Measurements from ENCODE around the gene UBE2G2. TPM values are rescaled to one million over a fixed set of nuclear protein-coding genes. Genes with fewer than 3 reads are reported as not detected.

UBE2G2 gene
- total RNA-seq, 4 donors from 2014 or later: 40.8 to 78.0 (median 60.5) TPM

- Histone ChIP-seq H3K27me3 (no peaks in the 10 kb centered on the region), H3K27ac (peak overlapping the region in 1 of 4 donors; percentile 22), H3K4me3 (peak overlapping the region in 3 of 4 donors; percentile 10 to 39 (median 23)), H3K9me3 (no peaks in the 10 kb centered on the region), H3K36me3 (peaks cover 0 to 11% (median 4%) of the 10 kb centered on the region in 4 donors), H3K4me1 (peaks cover 16 to 47% (median 41%) of the 10 kb centered on the region in 4 donors)
- intact Hi-C loops (cut with DNase I; ENCODE audit: low total_unique reads): no loop called here
- no peak for DNase-seq
- no peak for TF ChIP-seq POLR2A (IDR thresholded peaks at IDR 0.05)
- in situ Hi-C loops (cut with MboI; ENCODE audit: low pct_ligation_motif_present in 1 of 4, low pct_unique_long_range_greater_than_20kb in 1 of 4, low sequenced_read_pairs in 3 of 4): no loop called here
- WGBS, 2 donors (ENCODE audit: low coverage in 1 of 2): 24% methylated on average over 1 of the region's 1 CpG; no CpG with 5 or more reads in 1 of the 2 donors
Measured at GRCh38 chr21:44846224-44846484, 44.5 kb upstream of the UBE2G2 start.

GRCh38 chr21:44845418-44846223, 44.0 kb upstream of the UBE2G2 start:
- WGBS, 2 donors (ENCODE audit: low coverage in 1 of 2): 7% methylated on average over 28 of the region's 34 CpGs; no CpG with 5 or more reads in 1 of the 2 donors
- intact Hi-C loops (cut with DNase I; ENCODE audit: low total_unique reads) (no loop called here), in situ Hi-C loops (cut with MboI; ENCODE audit: low pct_ligation_motif_present in 1 of 4, low pct_unique_long_range_greater_than_20kb in 1 of 4, low sequenced_read_pairs in 3 of 4) (no loop called here)
- H3K27me3 ChIP-seq: no peaks in the 10 kb centered on the region
- no peaks in the 10 kb centered on the region for H3K9me3 ChIP-seq
- peak overlapping the region in 1 of 4 donors; percentile 22 for H3K27ac ChIP-seq
- TF ChIP-seq CTCF (IDR thresholded peaks at IDR 0.05) (peak in 3 of 5 experiments; percentile 13 to 25 (median 19)), POLR2A (IDR thresholded peaks at IDR 0.05) (no peak)
- H3K36me3 ChIP-seq: peaks cover 0 to 6% (median 2%) of the 10 kb centered on the region in 4 donors
- peaks cover 16 to 42% (median 39%) of the 10 kb centered on the region in 4 donors for H3K4me1 ChIP-seq
- peak; percentile 68 for DNase-seq
- peak overlapping the region in 3 of 4 donors; percentile 10 to 39 (median 23) for H3K4me3 ChIP-seq

- no peaks in the 10 kb centered on the region for H3K36me3 ChIP-seq
- H3K4me1 ChIP-seq: peaks cover 16 to 30% (median 29%) of the 10 kb centered on the region in 4 donors
- no peaks in the 10 kb centered on the region for H3K27me3 ChIP-seq
- intact Hi-C loops (cut with DNase I; ENCODE audit: low total_unique reads) (no loop called here), in situ Hi-C loops (cut with MboI; ENCODE audit: low pct_ligation_motif_present in 1 of 4, low pct_unique_long_range_greater_than_20kb in 1 of 4, low sequenced_read_pairs in 3 of 4) (no loop called here)
- WGBS, 2 donors (ENCODE audit: low coverage in 1 of 2): 78% methylated on average over 11 to 16 of the region's 16 CpGs
- TF ChIP-seq CTCF (IDR thresholded peaks at IDR 0.05) (no peak), POLR2AphosphoS5 (IDR thresholded peaks at IDR 0.05) (no peak), EP300 (IDR thresholded peaks at IDR 0.05; ENCODE audit: low read depth) (no peak), POLR2A (IDR thresholded peaks at IDR 0.05) (no peak)
- H3K27ac ChIP-seq: no peak overlapping the region
- H3K4me3 ChIP-seq: no peak overlapping the region
- no peak for DNase-seq
- H3K9me3 ChIP-seq: no peaks in the 10 kb centered on the region
Measured at GRCh38 chr21:44844256-44844655, 42.6 kb upstream of the UBE2G2 start.

- no peaks in the 10 kb centered on the region for H3K27me3 ChIP-seq
- intact Hi-C loops (cut with DNase I; ENCODE audit: low total_unique reads): no loop called here
- H3K4me1 ChIP-seq: peaks cover 16 to 22% (median 18%) of the 10 kb centered on the region in 4 donors
- H3K36me3 ChIP-seq: no peaks in the 10 kb centered on the region
- in situ Hi-C loops (cut with MboI; ENCODE audit: low pct_ligation_motif_present in 1 of 4, low pct_unique_long_range_greater_than_20kb in 1 of 4, low sequenced_read_pairs in 3 of 4): no loop called here
- H3K9me3 ChIP-seq: no peaks in the 10 kb centered on the region
- no peak overlapping the region for H3K4me3 ChIP-seq
- H3K27ac ChIP-seq: no peak overlapping the region
- no peak for DNase-seq
- no peak for TF ChIP-seq POLR2AphosphoS5 (IDR thresholded peaks at IDR 0.05)
- TF ChIP-seq CTCF (IDR thresholded peaks at IDR 0.05): no peak
- no peak for TF ChIP-seq EP300 (IDR thresholded peaks at IDR 0.05; ENCODE audit: low read depth)
- TF ChIP-seq POLR2A (IDR thresholded peaks at IDR 0.05): no peak
- WGBS, 2 donors (ENCODE audit: low coverage in 1 of 2): 80% methylated on average over 23 of the region's 23 CpGs; no CpG with 5 or more reads in 1 of the 2 donors
Measured at GRCh38 chr21:44842721-44843445, 41.3 kb upstream of the UBE2G2 start.
